Lower lobe of right lung (tissue), 2 donors: Measurements from ENCODE around the gene PCDHGB1. TPM values are rescaled to one million over a fixed set of nuclear protein-coding genes. Genes with fewer than 3 reads are reported as not detected.
A peak's percentile ranks its signal among the peaks of the same experiment; 100 is the strongest.
"Not testable (repeated sequence)": the region's sequence is repeated elsewhere in the genome, so short reads cannot be mapped to it uniquely, and the experiment has no call there.

Source experiments
- ATAC-seq, 2 donors: fragments of 200-7000 bp; cut with Tn5 transposase; one replicate each; pipeline ENCODE4 v1.9.1; 2020 to 2022; ENCODE audit warnings: mild to moderate bottlenecking in 2 of 2, moderate library complexity in 2 of 2
- DNase-seq: peaks from one replicate; pipeline ENCODE4 v3.0.0-alpha.2; 2020
- H3K27ac ChIP-seq: fragments of 200-600 bp; one replicate; pipeline ENCODE4 v1.8.0; 2022
- H3K27me3 ChIP-seq: fragments of 200-600 bp; one replicate; pipeline ENCODE4 v1.8.0; 2022; ENCODE audit warnings: low read depth
- H3K36me3 ChIP-seq: fragments of 200-600 bp; one replicate; pipeline ENCODE4 v1.8.0; 2022; ENCODE audit warnings: mild to moderate bottlenecking
- H3K4me1 ChIP-seq: fragments of 200-600 bp; one replicate; pipeline ENCODE4 v1.8.0; 2022
- H3K4me3 ChIP-seq: fragments of 200-600 bp; one replicate; pipeline ENCODE4 v1.8.0; 2022; ENCODE audit warnings: mild to moderate bottlenecking
- H3K9me3 ChIP-seq: fragments of 200-600 bp; one replicate; pipeline ENCODE4 v1.8.0; 2022
- CTCF ChIP-seq: fragments of 200-600 bp; IDR thresholded peaks from one replicate; pipeline ENCODE4 v1.8.0; 2022; ENCODE audit warnings: antibody characterized with exemption, mild to moderate bottlenecking
- intact Hi-C: fragments of 100-400 bp; cut with DNase I; formaldehyde crosslinking; loops from one replicate; pipeline ENCODE4 v1.11.0; 2022
- total RNA-seq: library from RNA; stranded (reverse); fragmentation: NEBNext Ultra II Directional; extraction: Animal tissue kit (Norgen Biotek cat#: 25700); gene quantifications from one replicate; pipeline ENCODE4 v1.2.1, GENCODE V29; 2021
- donor health status: DM: no; HTN: yes; CAD: no; lungs with severe emphysema.

Gene PCDHGB1
- total RNA-seq, 1 donor from 2014 or later: 1.8 TPM

- no peak for TF ChIP-seq CTCF
- ATAC-seq: no peak
- no peak for DNase-seq
- intact Hi-C loops: no loop called here
- Histone ChIP-seq H3K9me3 (peaks cover 77% of the 10 kb centered on the region), H3K27ac (no peak within 1 kb of the TSS), H3K4me1 (no peaks in the 10 kb centered on the region), H3K27me3 (peaks cover 48% of the 10 kb centered on the region), H3K36me3 (no peaks in the 10 kb centered on the region), H3K4me3 (no peak within 1 kb of the TSS)
These were observed 42.7 kb downstream of the PCDHGB1 start, which contains the start of gene PCDHGA8 for GRCh38 chr5:141392429-141393198. Gene PCDHGA8 (plus strand): TSS chr5:141392633. CDS start chr5:141392814, 181 bp downstream.

- DNase-seq (no peak), ATAC-seq (no peak)
- Histone ChIP-seq H3K4me1 (no peaks in the 10 kb centered on the region), H3K9me3 (peaks cover 79% of the 10 kb centered on the region), H3K36me3 (no peaks in the 10 kb centered on the region), H3K27me3 (peaks cover 48% of the 10 kb centered on the region), H3K4me3 (no peak overlapping the region), H3K27ac (no peak overlapping the region)
- intact Hi-C loops: no loop called here
- no peak for TF ChIP-seq CTCF
These were observed 43.4 kb downstream of the PCDHGB1 start for GRCh38 chr5:141393267-141393666.

- H3K4me3 ChIP-seq, DNase-seq, H3K27ac ChIP-seq, ATAC-seq, intact Hi-C loops, H3K36me3 ChIP-seq, H3K4me1 ChIP-seq: not testable (repeated sequence)
- H3K27me3 ChIP-seq: peaks cover 53% of the 10 kb centered on the region
- peaks cover 77% of the 10 kb centered on the region for H3K9me3 ChIP-seq
These were observed 44.7 kb downstream of the PCDHGB1 start for GRCh38 chr5:141394401-141395187.

GRCh38 chr5:141397756-141398551 is 48.1 kb downstream of the PCDHGB1 start, which contains the start of gene PCDHGB5:
Gene PCDHGB5 (plus strand): TSS chr5:141397947. CDS start chr5:141398128, 181 bp downstream.
- H3K4me1 ChIP-seq, H3K27ac ChIP-seq, intact Hi-C loops, H3K36me3 ChIP-seq, DNase-seq: not testable (repeated sequence)
- ATAC-seq: peak; percentile 93 to 98
- TF ChIP-seq CTCF: peak; percentile 60
- peaks cover 47% of the 10 kb centered on the region for H3K27me3 ChIP-seq
- peak within 1 kb of the TSS; percentile 39 for H3K4me3 ChIP-seq
- peaks cover 68% of the 10 kb centered on the region for H3K9me3 ChIP-seq

- Histone ChIP-seq H3K4me1 (no peaks in the 10 kb centered on the region), H3K27ac (no peak overlapping the region), H3K36me3 (no peaks in the 10 kb centered on the region), H3K4me3 (no peak overlapping the region), H3K27me3 (peaks cover 45% of the 10 kb centered on the region), H3K9me3 (peaks cover 68% of the 10 kb centered on the region)
- no peak for TF ChIP-seq CTCF
- intact Hi-C loops: no loop called here
- no peak for DNase-seq
- no peak for ATAC-seq
These were observed 48.7 kb downstream of the PCDHGB1 start for GRCh38 chr5:141398608-141399007.
